ENCODE results near the gene COMMD3.
A peak's percentile ranks its signal among the peaks of the same experiment; 100 is the strongest.

COMMD3 gene

DNA sequence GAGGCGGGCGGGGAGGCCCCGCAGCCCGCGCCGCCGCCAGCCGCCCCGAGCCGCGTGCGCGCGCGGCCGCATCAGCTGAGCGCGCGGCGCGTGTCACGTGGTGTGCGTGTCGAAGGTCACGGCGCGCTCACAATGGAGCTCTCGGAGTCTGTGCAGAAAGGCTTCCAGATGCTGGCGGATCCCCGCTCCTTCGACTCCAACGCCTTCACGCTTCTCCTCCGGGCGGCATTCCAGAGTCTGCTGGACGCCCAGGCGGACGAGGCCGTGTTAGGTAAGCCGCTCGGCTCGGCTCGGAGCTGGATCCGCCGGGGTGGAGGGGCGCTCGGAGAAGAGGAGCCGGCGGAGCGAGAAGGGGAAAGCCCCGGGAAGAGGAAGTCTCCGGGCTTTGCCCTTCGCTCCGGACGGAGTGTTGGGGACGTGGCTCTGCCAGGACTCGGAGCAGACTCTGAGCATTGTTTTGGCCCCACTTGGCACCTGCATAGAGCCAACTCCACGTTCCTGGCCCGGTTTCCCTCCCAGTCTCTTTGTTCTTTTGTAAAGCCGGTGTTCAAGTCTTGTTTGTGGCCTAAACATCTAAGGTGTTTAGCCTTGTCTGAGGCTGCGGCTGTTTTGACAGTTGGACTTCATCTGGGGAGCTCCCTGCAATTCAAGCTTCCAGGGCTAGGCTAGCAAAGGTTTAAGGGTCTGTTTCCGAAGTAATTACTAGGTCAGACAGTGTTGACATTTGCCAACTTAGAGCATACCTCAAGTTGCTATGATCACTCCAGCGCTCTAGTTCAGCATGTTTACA lies at the start of gene COMMD3:
TSS of gene COMMD3 (plus strand) at position 103 of the 790 bp plus-strand sequence. CDS start at position 133, 30 bp downstream.
- TF ChIP-seq CTCF (conservative IDR thresholded peaks at IDR 0.05; ENCODE audit: low read depth, low read length), result no peak
- no peak for DNase-seq (ENCODE audit: low read depth)
- H3K4me3 ChIP-seq (ENCODE audit: low read length), result peak within 1 kb of the TSS; percentile 83

DNA sequence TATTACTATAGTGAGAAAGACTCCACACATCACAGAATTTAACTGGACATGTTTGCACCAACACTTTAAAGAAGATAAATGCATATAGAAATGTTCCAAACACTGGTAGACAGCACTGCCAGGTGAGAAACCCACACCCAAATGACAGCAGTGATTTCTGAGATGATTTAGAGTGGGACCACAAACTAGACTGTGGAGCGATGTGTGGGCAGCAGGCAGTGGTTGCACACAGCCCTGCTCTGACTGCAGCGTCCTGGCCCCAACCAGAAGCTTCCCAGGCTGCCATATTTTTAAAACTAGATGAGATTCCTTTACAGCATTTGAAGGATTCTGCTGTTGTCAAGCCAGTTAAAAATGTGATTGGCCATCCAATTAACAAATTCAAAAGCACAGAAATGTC lies 47.7 kb upstream of the COMMD3 start:
- DNase-seq (ENCODE audit: low read depth), result no peak
- H3K4me3 ChIP-seq (ENCODE audit: low read length), result no peak overlapping the region
- no peak for TF ChIP-seq CTCF (conservative IDR thresholded peaks at IDR 0.05; ENCODE audit: low read depth, low read length)

DNA sequence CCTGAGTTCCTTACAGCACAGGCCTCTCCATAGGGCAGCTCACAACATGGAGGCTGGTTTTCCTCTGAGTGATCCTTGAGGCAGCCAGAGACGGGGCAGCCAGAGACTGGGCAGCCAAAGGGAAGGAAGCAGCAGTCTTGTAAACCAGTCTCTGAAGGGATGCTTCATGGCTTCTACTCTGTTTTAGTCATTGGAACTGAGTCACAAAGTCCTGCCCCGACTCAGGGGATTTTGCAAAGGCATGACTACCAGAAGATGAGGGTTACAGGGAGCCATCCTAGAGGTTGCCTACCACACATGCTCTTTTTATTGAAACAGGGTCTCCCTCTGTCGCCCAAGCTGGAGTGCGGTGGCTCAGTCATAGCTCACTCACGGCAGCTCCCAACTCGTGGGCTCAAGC lies 44.4 kb upstream of the COMMD3 start:
- H3K4me3 ChIP-seq (ENCODE audit: low read length), result no peak overlapping the region
- TF ChIP-seq CTCF (conservative IDR thresholded peaks at IDR 0.05; ENCODE audit: low read depth, low read length), result no peak
- no peak for DNase-seq (ENCODE audit: low read depth)

DNA sequence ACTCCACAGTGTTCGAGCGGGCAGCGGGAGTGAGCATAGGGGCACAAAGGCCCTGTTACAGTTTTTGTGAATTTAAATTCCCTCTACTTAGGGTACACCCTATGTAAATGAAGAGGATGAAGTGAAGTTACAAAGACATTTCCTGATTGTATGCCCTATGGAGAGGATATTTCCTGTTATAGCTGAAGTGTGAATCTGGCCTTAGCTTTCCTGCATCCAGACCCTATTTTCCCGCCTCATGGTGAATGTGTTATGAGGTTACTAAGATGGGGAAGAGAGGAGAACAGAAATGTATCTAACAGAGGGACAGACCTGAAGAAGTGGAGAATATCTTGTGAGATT lies 37.8 kb upstream of the COMMD3 start:
- no peak for DNase-seq (ENCODE audit: low read depth)
- no peak for TF ChIP-seq CTCF (conservative IDR thresholded peaks at IDR 0.05; ENCODE audit: low read depth, low read length)
- H3K4me3 ChIP-seq (ENCODE audit: low read length), result no peak overlapping the region

- no peak for DNase-seq (ENCODE audit: low read depth)
- no peak for TF ChIP-seq CTCF (conservative IDR thresholded peaks at IDR 0.05; ENCODE audit: low read depth, low read length)
- no peak overlapping the region for H3K4me3 ChIP-seq (ENCODE audit: low read length)
Observed at GRCh38 chr10:22280078-22280477, 36.1 kb upstream of the COMMD3 start.

GRCh38 chr10:22285130-22285529 lies 31.1 kb upstream of the COMMD3 start:
- no peak overlapping the region for H3K4me3 ChIP-seq (ENCODE audit: low read length)
- no peak for DNase-seq (ENCODE audit: low read depth)

More at GRCh38 chr10:22285130-22285529, 31.1 kb upstream of the COMMD3 start:
- no peak for TF ChIP-seq CTCF (conservative IDR thresholded peaks at IDR 0.05; ENCODE audit: low read depth, low read length)
